ES-I3 (cell line): ENCODE results near the gene PPP1R14C.
"Not testable (repeated sequence)": the region's sequence is repeated elsewhere in the genome, so short reads cannot be mapped to it uniquely, and the experiment has no call there.

Source experiments
- H3K36me3 ChIP-seq: 2 replicates; pipeline ENCODE4 v1.6.1; 2013; ENCODE audit warnings: mild to moderate bottlenecking, low read length, control low read depth, moderate library complexity; ENCODE audit not compliant: insufficient read depth
- H3K4me1 ChIP-seq: 2 replicates; pipeline ENCODE4 v1.6.1; 2013; ENCODE audit warnings: mild to moderate bottlenecking, control low read depth, low read length; ENCODE audit not compliant: insufficient read depth
- H3K9ac ChIP-seq: 2 replicates; pipeline ENCODE4 v1.6.1; 2013; ENCODE audit warnings: low read depth, mild to moderate bottlenecking, low read length, moderate library complexity
- H3K9me3 ChIP-seq: 2 replicates; pipeline ENCODE4 v1.6.1; 2013; ENCODE audit warnings: mild to moderate bottlenecking, low read length, moderate library complexity; ENCODE audit not compliant: control insufficient read depth, insufficient read depth

Gene PPP1R14C

GRCh38 chr6:150227281-150227680 is 84.4 kb downstream of the PPP1R14C start:
- Histone ChIP-seq H3K9me3 (no peaks in the 10 kb centered on the region; the same call in 1 of the 2 replicates), H3K4me1 (peaks cover 31% of the 10 kb centered on the region), H3K36me3 (no peaks in the 10 kb centered on the region), H3K9ac (no peak overlapping the region)

- no peaks in the 10 kb centered on the region for H3K36me3 ChIP-seq
- H3K9me3 ChIP-seq = no peaks in the 10 kb centered on the region; the same call in 1 of the 2 replicates
- H3K9ac ChIP-seq = no peak overlapping the region
- H3K4me1 ChIP-seq = peaks cover 31% of the 10 kb centered on the region
Observed at GRCh38 chr6:150228072-150228733, 85.4 kb downstream of the PPP1R14C start.

GRCh38 chr6:150229436-150230163 is 86.8 kb downstream of the PPP1R14C start:
- Histone ChIP-seq H3K4me1 (peaks cover 28% of the 10 kb centered on the region), H3K9ac (no peak overlapping the region), H3K9me3 (no peaks in the 10 kb centered on the region; the same call in 1 of the 2 replicates), H3K36me3 (no peaks in the 10 kb centered on the region)

GRCh38 chr6:150230164-150230561 is 87.3 kb downstream of the PPP1R14C start:
- Histone ChIP-seq H3K36me3 (no peaks in the 10 kb centered on the region), H3K9me3 (no peaks in the 10 kb centered on the region; the same call in 1 of the 2 replicates), H3K9ac (no peak overlapping the region), H3K4me1 (peaks cover 23% of the 10 kb centered on the region)

GRCh38 chr6:150230832-150231524 is 88.1 kb downstream of the PPP1R14C start:
- H3K9me3 ChIP-seq = no peaks in the 10 kb centered on the region; the same call in 1 of the 2 replicates
- H3K9ac ChIP-seq = no peak overlapping the region
- H3K4me1 ChIP-seq = peaks cover 15% of the 10 kb centered on the region
- H3K36me3 ChIP-seq = no peaks in the 10 kb centered on the region

- no peaks in the 10 kb centered on the region; the same call in 1 of the 2 replicates for H3K9me3 ChIP-seq
Observed at GRCh38 chr6:150231525-150231850, 88.6 kb downstream of the PPP1R14C start.

GRCh38 chr6:150233843-150234269 is 91.0 kb downstream of the PPP1R14C start:
- H3K36me3 ChIP-seq = no peaks in the 10 kb centered on the region
- H3K4me1 ChIP-seq = no peaks in the 10 kb centered on the region
- no peaks in the 10 kb centered on the region; the same call in 1 of the 2 replicates for H3K9me3 ChIP-seq
- no peak overlapping the region for H3K9ac ChIP-seq

More at GRCh38 chr6:150231525-150231850, 88.6 kb downstream of the PPP1R14C start:
- no peaks in the 10 kb centered on the region for H3K36me3 ChIP-seq
- H3K4me1 ChIP-seq = peaks cover 10% of the 10 kb centered on the region
- H3K9ac ChIP-seq = no peak overlapping the region

- H3K4me1 ChIP-seq = no peaks in the 10 kb centered on the region
- H3K9ac ChIP-seq = no peak overlapping the region
- no peaks in the 10 kb centered on the region for H3K36me3 ChIP-seq
- no peaks in the 10 kb centered on the region; the same call in 1 of the 2 replicates for H3K9me3 ChIP-seq
Observed at GRCh38 chr6:150235218-150235617, 92.4 kb downstream of the PPP1R14C start.

GRCh38 chr6:150236114-150236513 is 93.3 kb downstream of the PPP1R14C start:
- H3K9ac ChIP-seq = no peak overlapping the region
- no peaks in the 10 kb centered on the region for H3K4me1 ChIP-seq
- H3K9me3 ChIP-seq = no peaks in the 10 kb centered on the region; the same call in 1 of the 2 replicates
- no peaks in the 10 kb centered on the region for H3K36me3 ChIP-seq

GRCh38 chr6:150236544-150236943 is 93.7 kb downstream of the PPP1R14C start:
- H3K9ac ChIP-seq = no peak overlapping the region
- no peaks in the 10 kb centered on the region for H3K4me1 ChIP-seq
- H3K36me3 ChIP-seq = no peaks in the 10 kb centered on the region
- H3K9me3 ChIP-seq = no peaks in the 10 kb centered on the region; the same call in 1 of the 2 replicates

GRCh38 chr6:150237626-150238025 is 94.8 kb downstream of the PPP1R14C start:
- Histone ChIP-seq H3K9ac (no peak overlapping the region), H3K4me1 (no peaks in the 10 kb centered on the region), H3K36me3 (no peaks in the 10 kb centered on the region)

GRCh38 chr6:150238336-150238741 is 95.5 kb downstream of the PPP1R14C start:
- no peaks in the 10 kb centered on the region for H3K36me3 ChIP-seq
- H3K4me1 ChIP-seq = no peaks in the 10 kb centered on the region
- H3K9ac ChIP-seq = no peak overlapping the region
- no peaks in the 10 kb centered on the region for H3K9me3 ChIP-seq

More at GRCh38 chr6:150237626-150238025, 94.8 kb downstream of the PPP1R14C start:
- no peaks in the 10 kb centered on the region for H3K9me3 ChIP-seq

- Histone ChIP-seq H3K4me1 (no peaks in the 10 kb centered on the region), H3K36me3 (no peaks in the 10 kb centered on the region), H3K9ac (no peak overlapping the region), H3K9me3 (no peaks in the 10 kb centered on the region)
Observed at GRCh38 chr6:150238846-150239407, 96.1 kb downstream of the PPP1R14C start.

- not testable (repeated sequence) for H3K4me1 ChIP-seq, H3K9ac ChIP-seq, H3K36me3 ChIP-seq, H3K9me3 ChIP-seq
Observed at GRCh38 chr6:150241756-150242155, 98.9 kb downstream of the PPP1R14C start.
